Stomach smooth muscle (tissue), 2 donors: ENCODE results near the gene ADPRH.
"Not testable (repeated sequence)": the region's sequence is repeated elsewhere in the genome, so short reads cannot be mapped to it uniquely, and the experiment has no call there.

ENCODE experiments used
- H3K27ac ChIP-seq: one replicate; pipeline ENCODE4 v1.7.0; 2013; ENCODE audit warnings: mild to moderate bottlenecking, low read length, inconsistent platforms
- H3K27me3 ChIP-seq, 2 donors: one replicate each; pipeline ENCODE4 v1.7.0; 2013; ENCODE audit warnings: low read length in 2 of 2; ENCODE audit not compliant: insufficient read depth in 2 of 2, control insufficient read depth in 1 of 2
- H3K36me3 ChIP-seq, 2 donors: one replicate each; pipeline ENCODE4 v1.7.0; 2013; ENCODE audit warnings: low read length in 2 of 2; ENCODE audit not compliant: control insufficient read depth in 2 of 2, insufficient read depth in 2 of 2
- H3K4me1 ChIP-seq: one replicate; pipeline ENCODE4 v1.7.0; 2013; ENCODE audit warnings: low read length; ENCODE audit not compliant: control insufficient read depth, insufficient read depth
- H3K4me3 ChIP-seq, 2 donors: one replicate each; pipeline ENCODE4 v1.7.0; 2013; ENCODE audit warnings: low read length in 2 of 2
- H3K9ac ChIP-seq, 2 donors: one replicate each; pipeline ENCODE4 v1.7.0; 2013; ENCODE audit warnings: low read length in 2 of 2, mild to moderate bottlenecking in 1 of 2
- H3K9me3 ChIP-seq, 2 donors: one replicate each; pipeline ENCODE4 v1.7.0; 2013; ENCODE audit warnings: low read length in 2 of 2; ENCODE audit not compliant: control insufficient read depth in 2 of 2
- donor health status: healthy.
- donor health status: Pancreatic carcinoma.

The ADPRH gene

DNA sequence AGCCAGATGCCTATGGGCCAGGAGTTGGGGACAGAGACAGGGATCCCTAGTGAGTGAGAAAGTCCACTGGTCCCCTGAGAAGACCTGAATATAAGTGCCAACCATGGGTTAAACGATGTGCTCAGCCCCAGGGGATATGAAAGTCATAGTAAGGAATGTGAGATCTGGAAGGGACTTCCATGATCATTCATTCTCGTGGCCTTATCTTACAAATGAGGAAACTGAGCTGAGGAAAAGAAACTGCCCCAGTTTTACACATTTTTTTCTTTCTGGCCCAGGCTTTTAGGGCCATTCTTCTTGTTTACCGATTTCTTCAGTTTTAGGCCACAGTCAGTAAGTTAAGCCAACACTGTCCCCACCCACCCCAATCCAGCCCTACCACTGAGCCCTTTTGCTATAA is 31.0 kb upstream of the ADPRH start:
- no peaks in the 10 kb centered on the region for H3K27me3 ChIP-seq
- H3K9me3 ChIP-seq = no peaks in the 10 kb centered on the region
- no peak overlapping the region for H3K9ac ChIP-seq
- H3K36me3 ChIP-seq = no peaks in the 10 kb centered on the region
- no peaks in the 10 kb centered on the region for H3K4me1 ChIP-seq
- no peak overlapping the region for H3K4me3 ChIP-seq
- no peak overlapping the region for H3K27ac ChIP-seq

DNA sequence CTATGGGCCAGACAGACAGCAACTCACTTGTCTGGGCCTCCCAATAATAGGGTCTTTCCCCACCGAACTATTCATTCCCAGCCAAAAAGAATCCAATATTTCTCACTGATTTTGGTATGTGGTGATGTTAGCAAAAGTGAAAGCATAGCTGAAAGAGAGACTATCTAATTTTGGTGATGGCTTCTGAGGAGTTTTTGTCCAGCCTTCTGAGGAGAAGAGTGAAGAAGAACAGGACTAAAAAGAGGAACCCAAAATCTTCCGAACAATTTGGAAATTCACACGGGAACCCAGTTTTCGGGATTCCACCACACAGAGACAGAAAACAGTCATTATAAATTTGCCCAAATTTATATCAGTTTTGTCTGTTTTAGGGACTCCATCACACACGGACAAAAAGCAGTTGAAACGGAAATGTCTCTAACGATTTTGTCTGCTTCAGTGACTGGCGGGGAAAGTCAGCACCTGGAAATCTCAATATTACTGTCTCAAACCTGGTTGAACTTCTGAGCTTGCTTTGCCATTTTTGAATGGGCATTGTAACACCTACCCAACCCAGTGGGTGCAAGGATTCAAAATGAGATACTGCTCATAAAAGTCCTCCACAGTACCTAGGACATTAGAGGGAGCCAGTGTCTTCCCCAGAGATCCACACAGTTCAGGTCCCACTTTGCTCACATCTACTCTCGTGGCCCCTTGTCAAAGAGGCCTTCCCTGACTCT is 28.9 kb upstream of the ADPRH start:
- no peaks in the 10 kb centered on the region for H3K9me3 ChIP-seq
- no peak overlapping the region for H3K9ac ChIP-seq
- H3K36me3 ChIP-seq = no peaks in the 10 kb centered on the region
- H3K4me3 ChIP-seq = no peak overlapping the region
- H3K27me3 ChIP-seq = no peaks in the 10 kb centered on the region
- H3K4me1 ChIP-seq = no peaks in the 10 kb centered on the region
- H3K27ac ChIP-seq = no peak overlapping the region

DNA sequence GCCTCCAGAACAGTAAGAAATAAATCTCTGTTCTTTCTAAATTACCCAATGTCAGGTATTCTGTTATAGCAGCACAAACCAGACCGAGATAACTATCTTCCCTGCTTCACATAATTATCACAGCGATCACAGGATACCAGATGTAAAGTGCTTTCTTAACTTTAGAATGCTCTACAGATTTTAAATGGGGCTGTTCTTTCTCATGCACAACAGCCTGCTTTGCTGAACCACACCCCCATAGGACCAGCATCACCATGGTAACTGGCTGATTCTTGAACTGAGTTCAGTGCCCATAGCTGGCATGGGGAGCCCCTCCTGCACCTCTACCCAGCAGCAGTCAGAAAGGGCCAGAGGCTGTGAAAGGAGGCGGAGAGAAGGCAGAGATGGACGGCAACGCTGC is 27.7 kb upstream of the ADPRH start:
- no peaks in the 10 kb centered on the region for H3K9me3 ChIP-seq
- no peak overlapping the region for H3K4me3 ChIP-seq
- H3K4me1 ChIP-seq = no peaks in the 10 kb centered on the region
- H3K36me3 ChIP-seq = no peaks in the 10 kb centered on the region
- no peaks in the 10 kb centered on the region for H3K27me3 ChIP-seq
- no peak overlapping the region for H3K27ac ChIP-seq
- H3K9ac ChIP-seq = no peak overlapping the region

GRCh38 chr3:119552928-119553327 is 26.4 kb upstream of the ADPRH start:
- not testable (repeated sequence) for H3K9ac ChIP-seq, H3K4me1 ChIP-seq, H3K9me3 ChIP-seq, H3K27ac ChIP-seq, H3K27me3 ChIP-seq, H3K4me3 ChIP-seq, H3K36me3 ChIP-seq

DNA sequence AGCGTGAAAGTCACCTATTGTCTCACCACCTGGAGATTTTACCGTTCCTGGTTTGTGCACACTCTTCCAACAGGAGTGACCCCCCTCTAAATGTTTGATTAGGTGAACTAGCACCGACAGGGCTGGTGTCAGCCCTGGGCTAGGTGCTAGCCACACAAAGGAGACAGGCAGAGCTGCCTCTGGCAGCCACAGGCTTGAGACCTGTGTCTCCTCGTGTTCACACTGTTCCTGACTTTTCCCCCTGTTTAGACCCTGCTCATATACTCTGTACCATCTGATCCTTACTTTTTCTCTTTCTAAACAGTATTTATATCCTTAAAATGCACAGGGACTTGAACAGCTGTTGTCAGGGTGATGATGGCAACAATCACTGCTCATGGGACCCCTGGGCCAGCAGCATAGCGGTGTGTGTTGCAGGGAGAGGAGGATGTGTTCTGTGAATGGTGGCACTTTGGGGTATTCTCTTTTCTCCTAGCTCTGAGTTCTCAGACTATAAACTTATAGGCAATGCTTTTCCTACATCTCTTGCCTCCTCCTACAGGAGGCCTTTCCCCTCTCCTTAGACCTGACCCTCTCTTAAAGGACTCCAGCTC is 25.4 kb upstream of the ADPRH start:
- H3K9ac ChIP-seq = no peak overlapping the region
- no peak overlapping the region for H3K27ac ChIP-seq
- no peaks in the 10 kb centered on the region for H3K27me3 ChIP-seq
- no peaks in the 10 kb centered on the region for H3K4me1 ChIP-seq
- no peaks in the 10 kb centered on the region for H3K9me3 ChIP-seq
- H3K4me3 ChIP-seq = no peak overlapping the region
- H3K36me3 ChIP-seq = no peaks in the 10 kb centered on the region

DNA sequence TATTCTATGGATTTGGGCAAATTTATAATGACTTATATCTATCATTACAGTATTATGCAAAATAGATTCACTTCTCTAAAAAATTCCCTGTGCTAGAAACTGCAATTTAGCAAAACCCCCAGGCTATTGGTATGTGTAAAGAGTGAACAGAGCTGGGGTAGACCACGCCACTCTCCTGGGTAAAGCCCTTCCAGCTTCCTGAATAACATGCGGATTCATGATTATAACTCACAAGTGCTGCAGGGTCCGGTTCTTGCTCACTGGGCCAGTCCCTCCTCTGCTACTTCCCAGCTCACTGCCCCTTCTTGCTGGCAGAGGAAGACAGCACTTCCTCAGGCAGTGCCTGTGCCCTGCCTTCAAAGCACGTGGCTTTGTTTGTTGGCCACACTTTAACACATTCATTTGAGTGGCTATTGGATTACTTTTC is 24.0 kb upstream of the ADPRH start:
- no peaks in the 10 kb centered on the region for H3K36me3 ChIP-seq
- H3K9ac ChIP-seq = no peak overlapping the region
- H3K27me3 ChIP-seq = no peaks in the 10 kb centered on the region
- no peak overlapping the region for H3K4me3 ChIP-seq
- H3K9me3 ChIP-seq = no peaks in the 10 kb centered on the region
- no peak overlapping the region for H3K27ac ChIP-seq
- no peaks in the 10 kb centered on the region for H3K4me1 ChIP-seq

DNA sequence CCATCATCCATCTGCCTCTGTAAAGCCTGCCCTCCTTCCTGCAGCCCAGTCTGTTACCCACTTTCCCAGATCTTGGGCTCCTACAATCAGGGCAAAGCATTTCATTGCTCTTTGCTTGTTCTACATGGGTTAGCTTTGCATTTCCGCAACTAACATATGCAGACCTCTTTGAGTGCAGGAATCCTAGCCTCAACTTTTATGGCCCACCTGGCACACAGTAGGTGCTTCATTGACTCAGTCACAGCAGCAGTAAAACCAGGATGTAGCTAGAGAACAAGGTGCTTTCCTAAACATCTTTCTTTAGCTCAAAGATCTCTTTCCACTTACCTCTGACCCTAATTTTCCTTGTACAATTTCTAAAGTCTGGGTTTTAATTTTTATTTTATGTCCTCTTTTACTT is 23.4 kb upstream of the ADPRH start:
- H3K36me3 ChIP-seq = no peaks in the 10 kb centered on the region
- H3K27ac ChIP-seq = no peak overlapping the region
- H3K9ac ChIP-seq = no peak overlapping the region
- no peaks in the 10 kb centered on the region for H3K4me1 ChIP-seq
- H3K4me3 ChIP-seq = no peak overlapping the region
- H3K27me3 ChIP-seq = no peaks in the 10 kb centered on the region
- no peaks in the 10 kb centered on the region for H3K9me3 ChIP-seq

DNA sequence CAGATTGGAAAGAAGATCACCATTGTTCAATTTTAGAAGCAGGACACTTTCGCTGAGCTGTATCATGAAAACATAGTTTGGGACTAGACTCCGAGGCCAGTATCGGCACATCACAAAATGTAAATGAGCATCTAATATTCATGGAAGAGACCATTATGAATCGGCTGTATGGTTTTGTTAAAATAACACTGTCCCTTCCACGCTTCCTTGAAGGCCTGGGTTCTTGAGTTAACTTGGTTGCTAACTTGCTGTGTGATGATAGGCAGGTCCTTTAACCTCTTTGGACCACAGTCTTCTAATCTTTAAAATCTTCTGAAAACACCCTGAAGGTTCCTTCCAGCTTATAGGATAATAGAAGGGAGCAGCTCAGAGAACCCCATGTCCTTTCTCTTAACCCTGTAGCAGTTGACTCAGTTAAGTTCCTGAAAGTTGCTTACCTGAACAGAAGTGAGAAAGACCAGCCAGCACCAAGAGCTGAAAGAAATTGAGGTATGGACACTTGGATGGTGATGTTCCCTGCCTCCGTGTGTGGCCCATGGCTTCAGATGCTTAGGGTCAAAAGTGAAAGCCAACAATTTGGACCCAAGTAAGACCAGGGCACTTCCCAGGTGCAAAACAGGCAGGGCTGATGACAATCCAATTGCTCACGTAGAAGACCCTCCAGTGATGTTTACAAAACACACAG is 22.0 kb upstream of the ADPRH start:
- Histone ChIP-seq H3K4me1 (no peaks in the 10 kb centered on the region), H3K9ac (no peak overlapping the region), H3K27ac (no peak overlapping the region), H3K36me3 (no peaks in the 10 kb centered on the region), H3K9me3 (no peaks in the 10 kb centered on the region), H3K4me3 (no peak overlapping the region), H3K27me3 (no peaks in the 10 kb centered on the region)

DNA sequence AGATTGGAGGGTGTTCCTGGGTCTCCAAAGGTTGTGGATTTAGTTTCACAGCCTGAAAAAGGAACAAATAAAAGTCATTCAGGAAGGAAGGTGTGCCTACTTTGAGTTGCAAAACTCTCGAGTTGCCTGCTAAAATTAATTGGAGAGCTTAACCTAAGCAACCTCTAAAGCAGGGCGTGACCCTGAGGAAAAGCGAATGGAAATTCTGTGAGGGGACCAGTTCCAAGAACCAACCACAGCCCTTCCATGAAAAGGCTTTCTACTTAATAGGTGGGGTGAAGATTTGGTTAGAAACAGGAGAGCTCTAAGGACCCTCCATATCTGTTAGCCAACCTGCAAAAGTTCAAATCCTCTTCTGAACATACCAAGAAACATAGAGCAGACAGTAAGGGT is 21.4 kb upstream of the ADPRH start:
- Histone ChIP-seq H3K9me3 (no peaks in the 10 kb centered on the region), H3K27me3 (no peaks in the 10 kb centered on the region), H3K27ac (no peak overlapping the region), H3K36me3 (no peaks in the 10 kb centered on the region), H3K9ac (no peak overlapping the region), H3K4me3 (no peak overlapping the region), H3K4me1 (no peaks in the 10 kb centered on the region)

DNA sequence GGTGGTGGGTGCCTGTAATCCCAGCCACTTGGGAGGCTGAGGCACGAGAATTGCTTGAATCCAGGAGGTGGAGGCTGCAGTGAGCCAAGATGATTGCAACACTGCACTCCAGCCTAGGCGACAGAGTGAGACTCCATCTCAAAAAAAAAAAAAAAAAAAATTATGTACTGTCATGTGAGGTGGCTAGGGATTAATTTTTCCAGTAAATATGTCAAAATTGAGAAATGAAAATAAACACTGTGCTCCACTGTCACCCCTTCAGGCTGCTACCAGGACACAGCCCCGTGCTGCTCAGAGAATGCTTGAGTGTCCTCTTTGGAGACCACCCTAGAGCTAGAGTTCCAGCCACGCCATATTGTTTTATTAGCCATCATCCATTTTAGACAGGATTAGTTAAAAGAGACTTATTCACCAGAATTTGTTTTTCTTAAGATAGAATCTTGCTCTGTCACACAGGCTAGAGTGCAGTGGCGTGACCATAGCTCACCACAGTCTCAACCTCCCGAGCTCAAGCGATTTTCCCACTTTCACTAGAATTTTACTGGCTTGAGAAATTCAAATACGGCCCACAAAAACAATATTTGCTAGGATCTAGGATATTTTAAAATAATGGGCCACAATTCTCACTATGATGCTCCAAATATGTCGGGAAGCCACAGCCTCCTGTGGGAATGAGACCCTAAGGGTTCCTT is 20.5 kb upstream of the ADPRH start:
- no peaks in the 10 kb centered on the region for H3K9me3 ChIP-seq
- H3K4me1 ChIP-seq = no peaks in the 10 kb centered on the region
- no peaks in the 10 kb centered on the region for H3K27me3 ChIP-seq
- H3K4me3 ChIP-seq = no peak overlapping the region
- no peak overlapping the region for H3K9ac ChIP-seq
- H3K36me3 ChIP-seq = no peaks in the 10 kb centered on the region
- H3K27ac ChIP-seq = no peak overlapping the region
